Upper lobe of left lung (tissue), 4 donors: Measurements from ENCODE around the gene SLC25A45.

Experiments
- CTCF ChIP-seq, 6 experiments: fragments of 450-650 bp in 4 of 6; fragments of 200-600 bp in 2 of 6; sonication (generic) in 2 of 6; IDR thresholded peaks; one replicate each; pipeline ENCODE4 v1.5.1; 2016 to 2019; ENCODE audit warnings: antibody characterized with exemption in 6 of 6
- EP300 ChIP-seq, 4 donors: sonication (generic); formaldehyde crosslinking; IDR thresholded peaks; one replicate each; pipeline ENCODE4 v1.5.1; 2017; ENCODE audit warnings: antibody characterized with exemption in 4 of 4, control low read depth in 2 of 4
- POLR2A ChIP-seq, 4 donors: fragments of 450-650 bp; IDR thresholded peaks; one replicate each; pipeline ENCODE4 v1.5.1; 2016 to 2017; ENCODE audit warnings: antibody characterized with exemption in 4 of 4, mild to moderate bottlenecking in 2 of 4
- POLR2AphosphoS5 ChIP-seq, 2 donors: sonication (generic); formaldehyde crosslinking; IDR thresholded peaks; one replicate each; pipeline ENCODE4 v1.5.1; 2017; ENCODE audit warnings: antibody characterized with exemption in 2 of 2

GRCh38 chr11:65429724-65430405 is 47.4 kb upstream of the SLC25A45 start:
- TF ChIP-seq CTCF (IDR thresholded peaks at IDR 0.05) (no peak), POLR2AphosphoS5 (IDR thresholded peaks at IDR 0.05) (peak; percentile 82 to 90), POLR2A (IDR thresholded peaks at IDR 0.05) (peak in 3 of 4 donors; percentile 58 to 85 (median 63)), EP300 (IDR thresholded peaks at IDR 0.05) (peak in 1 of 4 donors; percentile 7)
